ENCODE data around the gene APAF1. TPM values are rescaled to one million over a fixed set of nuclear protein-coding genes. Genes with fewer than 3 reads are reported as not detected.
A peak's percentile ranks its signal among the peaks of the same experiment; 100 is the strongest.
"Not testable (repeated sequence)": the region's sequence is repeated elsewhere in the genome, so short reads cannot be mapped to it uniquely, and the experiment has no call there.

The APAF1 gene
- polyA plus RNA-seq (ENCODE audit: insufficient read length in 12 of 12), result 10 to 100 TPM in 11 of 12 donors, not detected in 1; 24.0 to 41.3 (median 36.2) TPM
- long read RNA-seq, donor 1, partial matches to known transcripts, result 18 of 18 reads
- long read RNA-seq, donor 1, other reads (novel, unspliced or antisense), result 0 of 18 reads
- long read RNA-seq, donor 2, full-length matches to known transcripts, result 1 of 1 reads
- long read RNA-seq, donor 2, partial matches to known transcripts, result 0 of 1 reads
- long read RNA-seq, donor 2, other reads (novel, unspliced or antisense), result 0 of 1 reads
- long read RNA-seq, donor 3, full-length matches to known transcripts, result 1 of 1 reads
- long read RNA-seq, donor 3, partial matches to known transcripts, result 0 of 1 reads
- long read RNA-seq, donor 3, other reads (novel, unspliced or antisense), result 0 of 1 reads
- long read RNA-seq, donor 4, partial matches to known transcripts, result 0 of 1 reads
- long read RNA-seq, donor 4, other reads (novel, unspliced or antisense), result 0 of 1 reads
- long read RNA-seq, donor 5, result 0 reads
- long read RNA-seq, donor 6, result 0 reads
- long read RNA-seq, donor 7, partial matches to known transcripts, result 0 of 1 reads
- long read RNA-seq, donor 7, other reads (novel, unspliced or antisense), result 0 of 1 reads
- long read RNA-seq, donor 8, full-length matches to known transcripts, result 1 of 1 reads
- long read RNA-seq, donor 8, partial matches to known transcripts, result 0 of 1 reads
- long read RNA-seq, donor 8, other reads (novel, unspliced or antisense), result 0 of 1 reads
- long read RNA-seq, donor 9, full-length matches to known transcripts, result 2 of 2 reads
- long read RNA-seq, donor 9, partial matches to known transcripts, result 0 of 2 reads
- long read RNA-seq, donor 9, other reads (novel, unspliced or antisense), result 0 of 2 reads
- long read RNA-seq, donor 10, full-length matches to known transcripts, result 3 of 3 reads
- long read RNA-seq, donor 10, partial matches to known transcripts, result 0 of 3 reads
- long read RNA-seq, donor 10, other reads (novel, unspliced or antisense), result 0 of 3 reads
- long read RNA-seq, donor 11, partial matches to known transcripts, result 6 of 6 reads
- long read RNA-seq, donor 11, other reads (novel, unspliced or antisense), result 0 of 6 reads

GRCh38 chr12:98644712-98645571 lies at the start of gene APAF1, which contains the start of gene IKBIP:
Gene APAF1 (plus strand): TSS chr12:98645290. CDS start chr12:98648360, 3,070 bp downstream.
Gene IKBIP (minus strand): TSS chr12:98644788. CDS start chr12:98644701, 87 bp downstream.
- peak; percentile 96 for DNase-seq

- DNase-seq, result not testable (repeated sequence)
Observed at GRCh38 chr12:98597313-98597712, 47.8 kb upstream of the APAF1 start.

GRCh38 chr12:98601924-98602323 lies 43.2 kb upstream of the APAF1 start:
- DNase-seq, result no peak

- no peak for DNase-seq
Observed at GRCh38 chr12:98606359-98606988, 38.6 kb upstream of the APAF1 start.

- no peak for DNase-seq
Observed at GRCh38 chr12:98610596-98610995, 34.5 kb upstream of the APAF1 start.

- DNase-seq, result no peak
Observed at GRCh38 chr12:98612696-98613334, 32.3 kb upstream of the APAF1 start.

- no peak for DNase-seq
Observed at GRCh38 chr12:98618952-98619351, 26.1 kb upstream of the APAF1 start.

- no peak for DNase-seq
Observed at GRCh38 chr12:98635657-98636323, 9.3 kb upstream of the APAF1 start.

GRCh38 chr12:98637068-98637467 lies 8.0 kb upstream of the APAF1 start:
- no peak for DNase-seq

GRCh38 chr12:98638009-98638408 lies 7.1 kb upstream of the APAF1 start:
- no peak for DNase-seq

- DNase-seq, result no peak
Observed at GRCh38 chr12:98639491-98639890, 5.6 kb upstream of the APAF1 start.

GRCh38 chr12:98642801-98643200 lies 2.3 kb upstream of the APAF1 start:
- DNase-seq, result not testable (repeated sequence)

- DNase-seq, result no peak
Observed at GRCh38 chr12:98644433-98644711, 718 bp upstream of the APAF1 start.

- peak; percentile 39 for DNase-seq
Observed at GRCh38 chr12:98645572-98646067, 530 bp downstream of the APAF1 start.

- DNase-seq, result no peak
Observed at GRCh38 chr12:98646294-98647090, 1.4 kb downstream of the APAF1 start.

GRCh38 chr12:98651328-98651727 lies 6.2 kb downstream of the APAF1 start:
- DNase-seq, result no peak

- DNase-seq, result peak; percentile 56
Observed at GRCh38 chr12:98653866-98654493, 8.9 kb downstream of the APAF1 start.

All from muscle of arm (tissue), 14 donors.